ENCODE measurements around the gene HYCC2. TPM values are rescaled to one million over a fixed set of nuclear protein-coding genes. Genes with fewer than 3 reads are reported as not detected.

HYCC2 gene
- polyA plus RNA-seq, 3 donors: 6.8 to 10.2 (median 7.7) TPM

DNA sequence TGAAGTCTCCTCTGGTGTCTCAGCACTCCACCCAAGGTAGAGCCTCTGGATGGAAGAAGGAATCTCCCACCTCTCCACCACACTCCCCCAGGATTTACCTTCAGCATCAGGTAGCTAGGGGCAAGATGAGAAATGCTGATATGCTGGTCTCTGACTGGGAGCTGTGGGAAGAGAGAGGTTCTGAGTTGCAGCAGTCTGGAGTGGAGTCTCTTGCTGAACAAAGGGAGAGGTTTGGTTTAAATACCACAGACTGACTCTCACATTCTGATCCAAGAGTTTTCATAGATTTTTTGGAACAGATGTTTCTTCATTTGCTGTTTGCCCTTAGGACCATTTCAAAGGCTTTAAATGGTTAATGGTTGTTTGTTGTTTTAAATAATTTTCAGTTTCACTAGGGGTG, 43.4 kb upstream of the HYCC2 start:
- H3K36me3 ChIP-seq (replicated peaks in 1 of 2; ENCODE audit: control insufficient read depth in 1 of 2, insufficient read depth in 2 of 2, low read length in 2 of 2): no peaks in the 10 kb centered on the region
- peak overlapping the region in 1 of 3 experiments; percentile 99 for H3K4me3 ChIP-seq (replicated peaks in 1 of 3; ENCODE audit: low read depth in 2 of 3, low read length in 3 of 3)
- peaks cover 15 to 31% of the 10 kb centered on the region in 2 donors for H3K4me1 ChIP-seq (ENCODE audit: control insufficient read depth in 1 of 2, insufficient read depth in 2 of 2, low read length in 2 of 2)

GRCh38 chr2:201114350-201114749, 42.9 kb upstream of the HYCC2 start:
- Histone ChIP-seq H3K9me3 (replicated peaks in 1 of 2; ENCODE audit: control insufficient read depth in 1 of 2, insufficient read depth in 1 of 2, low read length in 2 of 2) (no peaks in the 10 kb centered on the region), H3K36me3 (replicated peaks in 1 of 2; ENCODE audit: control insufficient read depth in 1 of 2, insufficient read depth in 2 of 2, low read length in 2 of 2) (no peaks in the 10 kb centered on the region), H3K27me3 (ENCODE audit: control insufficient read depth in 2 of 2, insufficient read depth in 2 of 2, low read length in 2 of 2) (no peaks in the 10 kb centered on the region), H3K4me1 (ENCODE audit: control insufficient read depth in 1 of 2, insufficient read depth in 2 of 2, low read length in 2 of 2) (peaks cover 15 to 31% of the 10 kb centered on the region in 2 donors), H2AFZ (ENCODE audit: insufficient read depth, low read depth, low read length, poor library complexity, severe bottlenecking) (no peak overlapping the region), H3K4me3 (replicated peaks in 1 of 3; ENCODE audit: low read depth in 2 of 3, low read length in 3 of 3) (peak overlapping the region in 1 of 3 experiments; percentile 99), H3K9ac (ENCODE audit: insufficient read depth, low read length, poor library complexity, severe bottlenecking) (no peak overlapping the region), H3K27ac (ENCODE audit: low read depth in 1 of 2, low read length in 2 of 2) (peak overlapping the region in 1 of 2 donors; percentile 96), H3K79me2 (ENCODE audit: insufficient read depth, low read length) (peaks cover 54% of the 10 kb centered on the region), H4K20me1 (ENCODE audit: insufficient read depth, low read length) (peaks cover 13% of the 10 kb centered on the region), H3K4me2 (replicated peaks; ENCODE audit: extremely low read depth, low read length, poor library complexity, severe bottlenecking) (peak overlapping the region; percentile 96)
- 100% methylated on average over 2 of the region's 4 CpGs for WGBS (ENCODE audit: insufficient coverage)
- H3K4me1 Mint-ChIP-seq: peaks cover 25% of the 10 kb centered on the region
- H3K27ac Mint-ChIP-seq: peak overlapping the region in 4 of 7 donors; percentile 93 to 99 (median 99)
- no peaks in the 10 kb centered on the region for H3K9me3 Mint-ChIP-seq
- peak overlapping the region in 1 of 2 donors; percentile 97 for H3K4me3 Mint-ChIP-seq
- intact Hi-C loops (cut with micrococcal nuclease): loop anchor here in 1 of 2 donors (5.0 kb wide), 1 partner anchor 37 kb away; no protein-coding TSS in a partner anchor
- TF ChIP-seq, protein P1, sequence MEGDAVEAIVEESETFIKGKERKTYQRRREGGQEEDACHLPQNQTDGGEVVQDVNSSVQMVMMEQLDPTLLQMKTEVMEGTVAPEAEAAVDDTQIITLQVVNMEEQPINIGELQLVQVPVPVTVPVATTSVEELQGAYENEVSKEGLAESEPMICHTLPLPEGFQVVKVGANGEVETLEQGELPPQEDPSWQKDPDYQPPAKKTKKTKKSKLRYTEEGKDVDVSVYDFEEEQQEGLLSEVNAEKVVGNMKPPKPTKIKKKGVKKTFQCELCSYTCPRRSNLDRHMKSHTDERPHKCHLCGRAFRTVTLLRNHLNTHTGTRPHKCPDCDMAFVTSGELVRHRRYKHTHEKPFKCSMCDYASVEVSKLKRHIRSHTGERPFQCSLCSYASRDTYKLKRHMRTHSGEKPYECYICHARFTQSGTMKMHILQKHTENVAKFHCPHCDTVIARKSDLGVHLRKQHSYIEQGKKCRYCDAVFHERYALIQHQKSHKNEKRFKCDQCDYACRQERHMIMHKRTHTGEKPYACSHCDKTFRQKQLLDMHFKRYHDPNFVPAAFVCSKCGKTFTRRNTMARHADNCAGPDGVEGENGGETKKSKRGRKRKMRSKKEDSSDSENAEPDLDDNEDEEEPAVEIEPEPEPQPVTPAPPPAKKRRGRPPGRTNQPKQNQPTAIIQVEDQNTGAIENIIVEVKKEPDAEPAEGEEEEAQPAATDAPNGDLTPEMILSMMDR (IDR thresholded peaks at IDR 0.05): no peak
- H3K27me3 Mint-ChIP-seq (ENCODE audit: low read depth in 3 of 3): peaks cover 0 to 4% (median 1%) of the 10 kb centered on the region in 3 donors
- peaks cover 3 to 6% of the 10 kb centered on the region in 2 donors for H3K36me3 Mint-ChIP-seq
- no peak for DNase-seq

More for the DNA sequence above, 43.4 kb upstream of the HYCC2 start:
- H3K4me3 Mint-ChIP-seq: peak overlapping the region; percentile 97 to 99
- intact Hi-C loops (cut with micrococcal nuclease): loop anchor here (5.0 kb wide), 3 partner anchors 38 to 153 kb away; partner anchors contain the start of gene ORC2 (in 1 of the 2)
- H3K27ac Mint-ChIP-seq: peak overlapping the region; percentile 93 to 99 (median 99)
- Histone ChIP-seq H3K4me2 (replicated peaks; ENCODE audit: extremely low read depth, low read length, poor library complexity, severe bottlenecking) (peak overlapping the region; percentile 96), H2AFZ (ENCODE audit: insufficient read depth, low read depth, low read length, poor library complexity, severe bottlenecking) (peak overlapping the region; percentile 1), H3K27ac (ENCODE audit: low read depth in 1 of 2, low read length in 2 of 2) (peak overlapping the region; percentile 96 to 99), H3K79me2 (ENCODE audit: insufficient read depth, low read length) (peaks cover 59% of the 10 kb centered on the region), H4K20me1 (ENCODE audit: insufficient read depth, low read length) (peaks cover 18% of the 10 kb centered on the region), H3K9ac (ENCODE audit: insufficient read depth, low read length, poor library complexity, severe bottlenecking) (peak overlapping the region; percentile 97), H3K9me3 (replicated peaks in 1 of 2; ENCODE audit: control insufficient read depth in 1 of 2, insufficient read depth in 1 of 2, low read length in 2 of 2) (no peaks in the 10 kb centered on the region), H3K27me3 (ENCODE audit: control insufficient read depth in 2 of 2, insufficient read depth in 2 of 2, low read length in 2 of 2) (no peaks in the 10 kb centered on the region)
- peaks cover 3 to 8% of the 10 kb centered on the region in 2 donors for H3K36me3 Mint-ChIP-seq
- H3K9me3 Mint-ChIP-seq: peaks cover 0 to under 1% (median 0%) of the 10 kb centered on the region in 7 donors
- H3K4me1 Mint-ChIP-seq: peaks cover 25% of the 10 kb centered on the region
- no peak for DNase-seq
- TF ChIP-seq, protein P1 (IDR thresholded peaks at IDR 0.05): no peak
- H3K27me3 Mint-ChIP-seq (ENCODE audit: low read depth in 3 of 3): peaks cover 0 to 4% (median 1%) of the 10 kb centered on the region in 3 donors

Data from CD14-positive monocyte (primary cell).